GM12873 (cell line): ENCODE data around the gene PTGES.

ENCODE experiments used
- TF ChIP-seq, protein P1 (sequence below): IDR thresholded peaks from 2 replicates; pipeline ENCODE4 v1.5.1; 2012; ENCODE audit warnings: low read depth, mild to moderate bottlenecking, moderate library complexity, low read length, control low read depth; ENCODE audit not compliant: insufficient read depth; ENCODE audit errors: missing control alignments

Gene PTGES

DNA sequence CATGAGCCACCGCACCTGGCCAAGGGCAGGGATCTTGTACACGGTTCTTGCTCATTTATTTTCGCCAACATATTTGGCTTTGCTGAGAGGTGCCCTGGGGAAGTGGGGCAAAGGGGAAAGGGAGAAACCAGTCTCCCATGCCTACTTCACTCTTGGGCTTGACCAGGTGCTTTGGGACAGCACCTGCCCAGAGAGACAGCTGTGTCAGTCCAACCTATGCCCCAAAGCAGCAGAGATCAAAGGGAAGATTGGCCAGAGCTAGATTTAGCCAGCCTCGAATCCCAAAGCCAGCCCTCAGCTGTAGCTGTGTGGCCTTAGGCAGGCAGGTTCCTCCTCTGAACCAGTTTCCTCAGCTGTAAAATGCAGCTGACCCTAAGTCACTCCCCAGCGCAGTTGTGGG is 2.3 kb upstream of the PTGES start:
- TF ChIP-seq, protein P1, sequence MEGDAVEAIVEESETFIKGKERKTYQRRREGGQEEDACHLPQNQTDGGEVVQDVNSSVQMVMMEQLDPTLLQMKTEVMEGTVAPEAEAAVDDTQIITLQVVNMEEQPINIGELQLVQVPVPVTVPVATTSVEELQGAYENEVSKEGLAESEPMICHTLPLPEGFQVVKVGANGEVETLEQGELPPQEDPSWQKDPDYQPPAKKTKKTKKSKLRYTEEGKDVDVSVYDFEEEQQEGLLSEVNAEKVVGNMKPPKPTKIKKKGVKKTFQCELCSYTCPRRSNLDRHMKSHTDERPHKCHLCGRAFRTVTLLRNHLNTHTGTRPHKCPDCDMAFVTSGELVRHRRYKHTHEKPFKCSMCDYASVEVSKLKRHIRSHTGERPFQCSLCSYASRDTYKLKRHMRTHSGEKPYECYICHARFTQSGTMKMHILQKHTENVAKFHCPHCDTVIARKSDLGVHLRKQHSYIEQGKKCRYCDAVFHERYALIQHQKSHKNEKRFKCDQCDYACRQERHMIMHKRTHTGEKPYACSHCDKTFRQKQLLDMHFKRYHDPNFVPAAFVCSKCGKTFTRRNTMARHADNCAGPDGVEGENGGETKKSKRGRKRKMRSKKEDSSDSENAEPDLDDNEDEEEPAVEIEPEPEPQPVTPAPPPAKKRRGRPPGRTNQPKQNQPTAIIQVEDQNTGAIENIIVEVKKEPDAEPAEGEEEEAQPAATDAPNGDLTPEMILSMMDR: no peak

DNA sequence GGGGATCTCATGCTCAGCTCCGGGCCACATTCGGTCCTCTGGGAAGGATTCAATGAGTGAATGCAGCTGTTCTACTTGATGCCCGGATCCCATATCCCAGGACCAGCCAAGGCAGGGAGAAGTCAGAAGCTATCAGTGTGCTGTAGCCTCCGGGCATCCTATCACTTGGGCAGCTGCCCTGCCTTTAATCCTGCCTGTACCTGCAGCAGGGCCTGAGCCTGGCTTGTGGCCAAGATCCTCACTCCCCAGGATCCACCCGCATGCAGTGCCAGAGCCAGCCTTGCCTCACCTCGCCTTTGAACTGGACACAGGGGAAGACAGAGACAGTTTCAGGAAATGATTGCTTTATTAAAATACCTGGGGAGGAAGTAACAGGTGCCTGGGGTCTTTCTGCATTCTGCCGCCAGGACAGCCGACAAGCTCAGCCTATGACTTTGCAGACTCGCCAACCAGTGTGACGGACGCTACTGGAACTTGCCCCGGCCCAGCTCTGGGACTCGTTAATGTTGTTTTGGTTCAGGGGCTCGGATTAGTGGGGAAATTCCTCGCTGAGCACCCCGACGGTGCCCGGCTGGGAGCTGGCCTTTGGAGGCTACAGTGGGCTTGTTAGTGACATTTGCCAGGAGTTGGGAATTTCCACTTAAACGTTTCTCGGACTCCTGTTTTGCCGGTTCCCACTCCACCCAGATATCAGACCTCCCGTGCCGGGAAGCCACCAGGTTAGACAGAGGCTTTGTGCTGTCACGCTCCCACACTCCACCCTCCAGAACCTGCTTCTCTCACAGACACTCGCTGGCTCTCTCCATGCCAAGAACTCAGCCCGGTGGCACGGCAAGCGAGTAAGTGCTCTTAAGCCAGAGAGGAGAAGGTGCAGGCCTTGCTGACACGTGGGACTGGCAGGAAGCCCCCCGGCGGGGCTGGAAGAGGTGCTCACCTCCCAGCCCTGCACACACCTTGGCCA is 721 bp downstream of the PTGES start:
- TF ChIP-seq, protein P1: no peak

DNA sequence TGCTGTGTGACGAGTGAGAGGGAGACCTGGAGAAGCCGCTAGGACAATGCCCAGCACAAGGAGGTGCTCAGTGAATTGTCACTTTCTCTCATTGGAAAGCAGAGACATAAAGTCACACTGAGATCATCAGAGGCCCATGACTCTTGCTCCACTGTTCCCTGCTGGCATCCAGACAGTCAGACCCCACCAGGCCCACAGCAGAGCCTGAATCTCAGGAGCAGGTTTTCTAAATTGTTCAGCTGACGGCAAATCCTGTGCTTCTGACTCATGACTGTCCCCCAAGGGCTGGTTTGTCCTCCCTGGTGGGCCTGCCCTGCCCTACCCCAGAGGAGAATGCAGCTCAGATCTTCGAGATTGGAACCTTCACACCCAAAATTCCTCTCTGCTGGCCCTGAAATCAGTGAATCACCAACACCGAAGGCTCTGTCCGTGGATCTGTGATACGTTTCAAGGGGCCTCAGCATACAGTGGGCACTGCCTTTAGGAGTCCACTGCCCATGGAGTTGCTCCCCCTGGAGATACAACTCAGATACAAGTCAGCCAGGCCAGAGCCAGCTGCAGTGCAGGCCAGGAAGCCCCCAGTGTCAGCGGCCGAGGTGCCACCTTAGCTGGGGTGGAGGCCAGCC is 2.7 kb downstream of the PTGES start:
- TF ChIP-seq, protein P1: no peak

DNA sequence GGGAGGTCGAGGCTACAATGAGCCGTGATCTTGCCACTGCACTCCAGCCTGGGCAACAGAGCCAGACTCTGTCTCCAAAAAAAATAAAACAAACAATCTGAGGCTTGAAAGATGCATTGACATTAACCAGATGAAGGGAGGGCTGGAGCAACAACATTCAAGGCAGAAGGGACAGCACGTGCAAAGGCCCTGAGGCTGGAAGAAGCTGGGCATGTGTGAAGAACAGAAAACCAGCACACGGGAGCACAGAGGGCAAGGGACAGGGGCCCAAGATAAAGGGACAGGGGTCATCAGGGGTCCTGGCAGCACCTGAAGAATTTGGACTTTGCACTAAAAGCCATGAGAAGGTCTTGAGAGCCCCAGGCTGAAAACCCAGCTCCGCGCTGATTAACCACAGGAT is 3.3 kb downstream of the PTGES start:
- TF ChIP-seq, protein P1: no peak

DNA sequence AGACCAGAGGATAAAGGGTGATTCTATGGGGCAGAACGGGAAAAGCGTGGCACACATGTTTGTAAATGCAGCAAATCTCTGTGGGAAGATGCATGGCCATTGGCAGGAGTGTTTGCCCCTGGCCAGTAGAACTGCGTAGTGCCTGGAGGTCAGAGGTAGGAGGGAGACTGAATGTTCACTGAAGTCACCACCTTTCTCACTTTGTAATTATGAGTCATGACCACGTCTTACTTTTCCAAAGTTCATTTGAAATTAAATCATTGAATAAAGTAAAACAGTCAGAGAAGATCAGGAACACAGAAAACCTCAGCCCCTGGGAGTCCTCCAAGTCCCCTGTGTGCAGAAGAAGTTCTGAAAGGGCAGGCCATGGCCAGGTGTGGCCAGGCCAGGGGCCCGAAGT is 4.6 kb downstream of the PTGES start:
- TF ChIP-seq, protein P1: no peak

DNA sequence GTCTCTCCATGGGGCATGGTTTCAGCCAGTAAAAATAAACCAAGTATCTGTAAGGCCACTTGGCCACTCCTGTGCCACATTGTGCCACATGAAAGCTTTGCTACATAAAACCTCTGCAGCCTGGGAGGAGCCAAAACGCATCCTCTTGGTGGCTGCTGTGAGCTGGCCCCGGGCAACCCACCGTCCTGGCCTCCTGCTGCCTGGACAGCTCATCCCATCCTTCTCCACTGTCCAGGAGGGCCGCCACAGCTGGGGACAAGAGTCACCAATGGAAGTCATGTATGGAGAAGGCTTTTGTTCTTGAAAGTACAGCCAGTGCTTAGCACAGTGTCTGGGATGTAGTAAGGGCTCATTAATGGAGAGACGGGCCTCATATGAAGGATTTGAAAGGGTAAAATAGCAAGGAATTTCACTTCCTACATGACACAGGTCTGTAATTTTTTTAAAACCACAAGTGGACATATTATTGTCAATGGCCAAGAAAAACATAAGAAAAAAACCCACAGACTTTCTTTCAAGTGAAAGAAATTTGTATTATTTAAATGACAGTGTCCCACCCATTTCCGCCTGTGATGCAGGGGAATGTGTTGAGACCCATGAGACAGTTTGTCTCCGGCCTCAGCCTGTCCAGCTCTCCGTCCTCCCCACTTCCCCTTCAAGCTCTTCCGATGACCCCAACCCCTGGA is 6.6 kb downstream of the PTGES start:
- TF ChIP-seq, protein P1: no peak

DNA sequence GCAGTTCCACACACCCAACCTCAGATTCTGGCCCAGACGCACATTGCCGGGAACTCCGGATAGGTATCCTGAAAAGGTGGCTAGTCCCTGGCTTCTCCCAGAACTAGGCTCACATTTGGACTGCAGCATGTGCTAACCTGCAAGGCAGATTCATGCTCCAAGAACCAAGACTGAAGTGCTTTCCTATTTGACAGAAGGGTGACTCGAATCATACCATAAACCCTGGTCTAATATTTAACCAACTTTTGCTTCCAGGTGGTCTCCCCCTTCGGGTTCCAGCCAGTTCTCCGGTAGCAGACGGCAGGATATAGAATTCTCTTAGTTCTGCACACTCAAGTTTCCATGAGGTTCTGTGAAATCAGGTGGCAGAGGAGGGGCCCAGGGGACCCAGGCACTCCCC is 7.6 kb downstream of the PTGES start:
- TF ChIP-seq, protein P1: no peak
